ENCODE measurements around the gene RNF181.
"Not testable (repeated sequence)": the region's sequence is repeated elsewhere in the genome, so short reads cannot be mapped to it uniquely, and the experiment has no call there.

Gene RNF181

DNA sequence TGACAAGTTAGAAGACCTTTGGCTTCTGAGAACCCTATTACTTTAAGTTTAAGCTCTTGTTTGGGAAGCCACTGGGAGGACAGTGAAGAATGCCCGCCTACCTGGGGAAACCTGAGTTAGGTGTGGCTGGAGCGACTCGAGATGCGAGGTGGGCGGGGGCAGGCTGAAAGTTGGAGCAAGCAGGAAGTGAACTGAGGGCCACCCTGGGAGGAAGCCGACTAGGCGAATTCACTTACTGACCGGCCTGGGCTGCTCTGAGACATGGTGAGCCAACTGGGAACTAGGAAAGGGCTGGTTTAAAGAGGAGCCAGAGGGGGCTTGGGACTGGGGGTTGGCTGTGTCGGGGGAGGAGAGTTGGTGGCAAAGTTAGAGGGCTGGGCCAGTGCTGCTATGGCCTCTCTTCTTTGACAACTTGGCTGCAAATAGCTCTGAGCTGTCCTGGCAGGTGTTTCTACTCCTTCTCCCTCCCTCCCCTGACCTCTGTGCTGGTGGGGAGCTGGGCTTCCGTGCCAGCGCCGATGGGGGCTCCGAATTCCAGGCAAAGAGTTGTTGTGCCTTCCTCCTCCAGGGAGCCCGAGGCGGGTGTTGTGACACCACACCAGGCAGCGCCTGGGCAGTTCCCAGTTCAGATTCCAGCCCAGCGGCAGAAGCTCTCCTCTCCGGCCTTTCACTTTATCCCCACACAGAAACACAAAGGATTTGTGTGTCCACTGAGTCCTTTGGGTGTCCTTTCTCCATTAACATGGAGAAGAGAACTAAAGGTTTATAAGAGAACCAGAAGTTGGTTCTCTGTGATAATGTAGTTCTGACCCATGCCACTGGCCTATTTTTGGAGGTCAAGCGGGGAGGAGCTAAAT is 17.9 kb upstream of the RNF181 start, which contains the start of gene VAMP8:
Gene VAMP8 (plus strand): TSS at position 201 of the 857 bp plus-strand sequence. CDS start 61 bp downstream, at position 262.
- DNase-seq = peak; percentile 48

GRCh38 chr2:85578243-85579180 is 17.0 kb upstream of the RNF181 start:
- no peak for DNase-seq

GRCh38 chr2:85579266-85579935 is 16.1 kb upstream of the RNF181 start:
- DNase-seq = no peak

GRCh38 chr2:85580206-85580605 is 15.3 kb upstream of the RNF181 start:
- DNase-seq = no peak

- no peak for DNase-seq
These were observed 13.1 kb upstream of the RNF181 start for GRCh38 chr2:85582492-85582891.

DNA sequence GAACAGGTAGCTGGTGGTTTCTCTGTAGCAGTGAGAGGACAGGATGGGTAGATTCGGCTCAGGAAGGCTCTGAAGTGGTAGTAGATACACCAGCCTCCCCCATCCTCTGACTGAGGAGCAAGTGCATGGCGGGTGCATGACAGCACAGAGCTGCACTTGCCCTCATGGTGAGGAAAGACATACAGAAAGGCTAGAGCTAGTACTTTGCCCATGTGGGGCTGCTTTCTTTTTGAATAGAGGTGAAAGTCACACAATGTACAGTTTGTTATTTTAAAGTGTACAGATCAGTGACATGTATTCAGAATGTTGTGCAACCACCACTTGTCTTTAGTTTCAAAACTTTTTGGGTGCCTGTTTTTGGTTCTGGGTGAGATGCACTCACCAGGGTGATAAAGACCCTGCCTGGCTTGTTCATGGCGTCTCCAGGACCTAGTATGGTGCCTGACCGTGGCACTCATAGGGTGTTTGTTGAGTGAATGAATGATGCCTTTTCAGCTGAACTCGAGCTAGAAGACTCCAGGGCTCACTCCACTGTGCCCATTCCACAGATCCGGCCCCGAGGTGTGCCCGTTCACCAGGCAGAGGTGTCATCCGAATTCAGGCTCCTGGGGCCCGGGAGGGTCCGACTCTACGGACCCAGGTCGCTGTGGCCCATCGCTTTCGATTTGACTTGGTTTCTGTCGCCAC is 11.7 kb upstream of the RNF181 start:
- DNase-seq = no peak

GRCh38 chr2:85584354-85584856 is 11.1 kb upstream of the RNF181 start, which contains the start of gene VAMP5:
Gene VAMP5, plus strand, starts transcription at chr2:85584431. Its CDS starts 60 bp downstream, at chr2:85584491.
- no peak for DNase-seq

DNA sequence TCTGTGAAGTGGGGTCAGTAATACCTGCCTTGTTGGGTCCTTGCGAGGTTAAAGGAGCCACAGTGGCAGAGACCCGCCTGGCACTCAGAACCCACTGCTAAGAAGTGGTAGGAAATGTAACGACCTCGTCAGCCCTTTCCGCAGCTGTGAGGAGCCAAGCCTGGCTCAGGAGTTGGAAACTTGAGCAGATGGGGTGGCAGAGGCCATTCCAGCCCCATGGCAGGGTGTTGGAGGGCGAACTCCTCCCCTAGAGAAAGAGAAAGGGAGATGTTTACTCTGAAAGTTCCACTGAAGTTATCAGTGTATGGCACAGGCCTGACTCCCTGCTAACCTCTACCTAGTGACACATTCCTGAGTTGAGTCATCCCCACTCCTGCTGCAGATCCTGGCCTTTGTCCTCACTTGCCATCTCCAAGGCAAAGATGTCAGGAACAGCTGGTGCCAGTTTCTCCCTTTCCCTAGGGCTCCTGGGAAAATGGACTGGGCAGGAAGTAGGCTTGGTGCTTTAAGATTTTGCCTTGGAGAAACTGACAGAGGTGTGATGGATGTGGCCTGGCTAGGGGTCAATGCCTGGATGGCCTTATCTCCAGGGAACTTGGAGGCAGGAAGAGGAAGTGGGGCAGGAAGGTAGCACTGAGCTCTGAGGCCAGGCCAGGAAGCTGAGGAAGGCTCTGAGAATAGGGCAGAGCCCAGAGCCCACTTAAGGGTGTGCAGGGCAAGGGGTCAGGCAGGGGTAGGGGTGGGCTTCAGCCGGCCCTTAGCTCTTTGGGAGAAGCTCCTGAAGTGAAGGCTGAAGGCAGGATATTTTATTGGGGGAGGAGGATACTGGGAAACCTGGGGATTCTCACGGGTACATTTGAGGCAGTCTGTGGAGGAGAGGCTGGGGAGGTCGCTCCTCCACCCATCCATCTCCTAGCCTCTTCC is 10.4 kb upstream of the RNF181 start:
- DNase-seq = peak; percentile 61

- peak; percentile 57 for DNase-seq
These were observed 9.8 kb upstream of the RNF181 start for GRCh38 chr2:85585781-85586105.

GRCh38 chr2:85588236-85588635 is 7.3 kb upstream of the RNF181 start:
- DNase-seq = no peak

GRCh38 chr2:85588645-85589044 is 6.9 kb upstream of the RNF181 start:
- no peak for DNase-seq

GRCh38 chr2:85589181-85589580 is 6.4 kb upstream of the RNF181 start:
- DNase-seq = no peak

DNA sequence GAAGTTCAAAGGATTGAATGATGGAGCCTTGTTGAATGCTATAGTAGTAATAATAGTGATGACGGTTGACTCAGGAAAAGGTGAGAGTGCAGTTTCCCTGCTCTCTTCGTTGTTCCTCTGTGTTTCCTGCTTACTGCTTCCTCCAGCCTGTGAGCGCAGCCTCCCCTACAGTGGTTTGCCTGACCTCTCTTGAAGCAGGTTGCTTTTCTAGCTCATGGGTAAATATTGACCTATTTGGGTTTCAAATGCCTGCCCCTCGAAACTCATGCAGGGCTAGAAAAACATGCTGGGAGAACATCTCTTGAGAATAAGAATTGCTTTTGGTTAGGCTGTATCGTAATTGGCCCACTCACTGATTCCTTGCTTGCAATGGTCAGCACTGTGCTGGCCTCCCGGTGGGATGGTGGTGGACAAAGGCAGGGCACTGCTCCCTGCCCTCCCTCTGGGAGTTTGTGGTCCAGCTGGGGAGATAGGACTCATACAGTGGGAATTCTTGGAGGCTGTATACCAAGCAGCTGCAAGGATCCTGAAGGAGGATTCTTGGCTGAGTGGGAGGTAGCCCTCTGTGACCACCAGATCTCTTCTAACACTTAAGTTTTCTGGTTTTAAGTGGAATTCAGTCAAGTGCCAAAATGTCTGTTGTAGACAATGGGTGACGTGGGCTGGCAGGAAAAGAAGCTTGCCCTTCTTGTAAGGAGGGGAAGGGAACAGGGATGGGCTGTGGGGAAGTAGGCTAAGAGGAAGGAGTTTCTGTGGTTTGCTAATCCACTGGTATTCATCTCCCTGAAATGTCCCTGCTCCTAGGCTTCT is 5.4 kb upstream of the RNF181 start:
- peak; percentile 85 for DNase-seq

DNA sequence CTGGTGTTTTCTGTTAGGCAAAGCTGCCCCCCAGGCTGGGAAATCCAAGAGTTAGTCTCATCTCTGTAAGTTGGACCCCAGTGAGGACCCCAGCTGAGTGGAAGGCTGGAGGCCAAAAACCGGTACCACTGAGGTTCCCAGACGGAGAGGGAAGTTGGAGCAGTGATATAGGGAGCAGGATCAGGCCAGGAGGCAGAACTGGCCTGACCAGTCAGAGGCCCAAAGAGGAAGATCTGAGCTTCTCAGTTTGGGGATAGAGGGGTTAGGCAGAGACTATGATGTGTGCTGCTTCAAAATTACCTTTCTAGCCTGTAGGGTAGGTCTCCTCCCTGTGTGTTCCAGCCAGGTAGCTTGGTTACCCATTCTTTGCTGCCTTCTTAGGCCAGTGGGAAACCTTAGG is 4.6 kb upstream of the RNF181 start:
- no peak for DNase-seq

- DNase-seq = no peak
These were observed 4.0 kb upstream of the RNF181 start for GRCh38 chr2:85591563-85591962.

DNA sequence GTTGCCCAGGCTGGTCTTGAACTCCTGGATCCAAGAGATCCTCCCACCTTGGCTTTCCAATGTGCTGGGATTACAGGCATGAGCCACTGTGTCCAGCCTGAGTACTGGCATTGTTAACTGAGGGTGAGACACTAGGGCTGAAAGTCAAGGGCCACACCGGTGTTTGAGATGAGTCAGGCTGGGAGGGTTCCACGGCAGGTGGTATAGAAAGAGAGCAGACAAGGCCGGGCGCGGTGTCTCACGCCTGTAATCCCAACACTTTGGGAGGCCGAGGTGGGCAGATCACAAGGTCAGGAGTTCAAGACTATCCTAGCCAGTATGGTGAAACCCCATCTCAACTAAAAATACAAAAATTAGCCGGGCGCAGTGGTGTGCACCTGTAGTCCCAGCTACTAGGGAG is 3.2 kb upstream of the RNF181 start:
- not testable (repeated sequence) for DNase-seq

DNA sequence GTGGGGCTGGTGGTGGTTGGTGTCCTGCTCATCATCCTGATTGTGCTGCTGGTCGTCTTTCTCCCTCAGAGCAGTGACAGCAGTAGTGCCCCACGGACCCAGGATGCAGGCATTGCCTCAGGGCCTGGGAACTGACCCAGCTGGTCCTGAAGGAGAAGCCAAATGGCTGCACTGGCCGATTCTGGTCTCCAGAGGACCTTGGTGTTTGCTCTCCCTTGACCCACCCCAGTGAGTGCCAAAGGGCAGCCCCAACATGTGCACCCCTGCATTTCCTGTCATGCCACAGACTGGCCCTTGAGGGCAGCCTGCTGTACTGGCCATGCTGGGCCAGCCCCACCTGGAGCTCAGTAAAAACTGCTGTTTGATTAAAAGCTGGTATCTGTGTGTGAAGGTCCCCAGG is 2.5 kb upstream of the RNF181 start:
- no peak for DNase-seq

- DNase-seq = no peak
These were observed 737 bp upstream of the RNF181 start for GRCh38 chr2:85594715-85595300.

DNA sequence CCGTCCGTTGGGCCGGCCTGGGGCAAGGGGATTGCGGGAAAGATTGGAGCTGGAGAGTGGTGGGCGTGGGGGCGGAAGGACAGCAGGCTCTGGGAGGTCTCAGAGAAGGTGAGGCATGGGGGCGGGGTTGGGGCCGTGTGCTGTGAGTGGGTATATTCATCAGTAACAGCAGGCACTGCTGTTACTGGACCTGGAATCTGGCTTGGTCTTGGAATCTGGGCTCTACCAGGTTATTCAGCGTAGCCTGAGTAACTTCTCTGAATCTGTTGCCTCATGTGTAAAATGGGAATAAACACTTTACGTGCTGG is 435 bp downstream of the RNF181 start:
- no peak for DNase-seq

Measured in kidney glomerular epithelial cell (primary cell).